WTC11 (cell line): ENCODE measurements around the gene FGF14. TPM values are rescaled to one million over a fixed set of nuclear protein-coding genes. Genes with fewer than 3 reads are reported as not detected.

Experiments used
- ATAC-seq: fragments of 200-7000 bp; cut with Tn5 transposase; 2 replicates; pipeline ENCODE4 v1.10.0; 2021; ENCODE audit warnings: mild to moderate bottlenecking, moderate library complexity
- CTCF ChIA-PET: fragments of 300-600 bp; sonication (Branson Sonifier 250); formaldehyde crosslinking; loops from one replicate; lab custom pipeline; 2021; ENCODE audit warnings: antibody characterized with exemption; lab: Charles Lee
- POLR2A ChIA-PET: fragments of 350-600 bp; sonication (Branson Sonifier 250); formaldehyde crosslinking; loops from one replicate; lab custom pipeline; 2021; ENCODE audit warnings: antibody characterized with exemption; lab: Charles Lee
- DNase-seq: peaks from one replicate; pipeline ENCODE4 v3.0.0; 2021; ENCODE audit warnings: low spot score
- H3K27ac Mint-ChIP-seq: 2 replicates; pipeline ENCODE4 v1.8.0; 2021; ENCODE audit warnings: mixed read lengths
- H3K27me3 Mint-ChIP-seq: 2 replicates; pipeline ENCODE4 v1.8.0; 2021; ENCODE audit warnings: low read depth, mild to moderate bottlenecking, moderate library complexity, mixed read lengths
- H3K36me3 Mint-ChIP-seq: 2 replicates; pipeline ENCODE4 v1.8.0; 2021; ENCODE audit warnings: mixed read lengths
- H3K4me1 Mint-ChIP-seq: 2 replicates; pipeline ENCODE4 v1.8.0; 2022; ENCODE audit warnings: mixed read lengths
- H3K4me3 Mint-ChIP-seq: 2 replicates; pipeline ENCODE4 v1.8.0; 2021; ENCODE audit warnings: mild to moderate bottlenecking, moderate library complexity, mixed read lengths
- H3K9me3 Mint-ChIP-seq: 2 replicates; pipeline ENCODE4 v1.8.0; 2021; ENCODE audit warnings: mixed read lengths
- ATF1 ChIP-seq: sonication (generic); formaldehyde crosslinking; IDR thresholded peaks from 2 replicates; pipeline ENCODE4 v1.8.1; 2023; ENCODE audit warnings: mild to moderate bottlenecking, moderate library complexity, missing genetic modification reagents
- E2F5 ChIP-seq: sonication (generic); formaldehyde crosslinking; IDR thresholded peaks from 2 replicates; pipeline ENCODE4 v1.8.1; 2022; ENCODE audit warnings: mild to moderate bottlenecking, moderate library complexity, missing genetic modification reagents
- ELF4 ChIP-seq: sonication (generic); formaldehyde crosslinking; IDR thresholded peaks from 2 replicates; pipeline ENCODE4 v1.8.1; 2022; ENCODE audit warnings: low read depth, mild to moderate bottlenecking, moderate library complexity, missing genetic modification reagents
- ESRRA ChIP-seq: sonication (generic); formaldehyde crosslinking; IDR thresholded peaks from 2 replicates; pipeline ENCODE4 v1.8.1; 2022; ENCODE audit warnings: mild to moderate bottlenecking, missing genetic modification reagents, borderline replicate concordance
- FOXK1 ChIP-seq: sonication (generic); formaldehyde crosslinking; IDR thresholded peaks from 2 replicates; pipeline ENCODE4 v1.8.0; 2022; ENCODE audit warnings: mild to moderate bottlenecking, moderate library complexity, missing genetic modification reagents
- GRHL2 ChIP-seq: fragments of 250-450 bp; sonication (Bioruptor Pico); IDR thresholded peaks from 2 replicates; pipeline ENCODE4 v1.8.0; 2022; ENCODE audit warnings: mild to moderate bottlenecking, moderate library complexity; ENCODE audit not compliant: insufficient replicate concordance, severe bottlenecking
- IRF2 ChIP-seq: sonication (generic); formaldehyde crosslinking; IDR thresholded peaks from 2 replicates; pipeline ENCODE4 v1.8.0; 2022; ENCODE audit warnings: low read depth, missing genetic modification reagents, borderline replicate concordance
- KAT7 ChIP-seq: sonication (generic); formaldehyde crosslinking; IDR thresholded peaks from 2 replicates; pipeline ENCODE4 v1.8.1; 2023; ENCODE audit warnings: missing genetic modification reagents, mild to moderate bottlenecking, borderline replicate concordance
- MXD4 ChIP-seq: fragments of 250-450 bp; sonication (Bioruptor Pico); IDR thresholded peaks from 2 replicates; pipeline ENCODE4 v1.8.0; 2021; ENCODE audit warnings: mild to moderate bottlenecking, moderate library complexity, borderline replicate concordance
- MYBL2 ChIP-seq: sonication (generic); formaldehyde crosslinking; IDR thresholded peaks from 2 replicates; pipeline ENCODE4 v1.8.1; 2023; ENCODE audit warnings: mild to moderate bottlenecking, moderate library complexity, missing genetic modification reagents
- NFE2L1 ChIP-seq: sonication (generic); formaldehyde crosslinking; IDR thresholded peaks from 2 replicates; pipeline ENCODE4 v1.8.1; 2023; ENCODE audit warnings: missing genetic modification reagents
- NR1H2 ChIP-seq: sonication (generic); formaldehyde crosslinking; IDR thresholded peaks from 2 replicates; pipeline ENCODE4 v1.9.0; 2021; ENCODE audit warnings: mild to moderate bottlenecking, moderate library complexity, missing genetic modification reagents
- PRRX2 ChIP-seq: fragments of 250-450 bp; sonication (Bioruptor Pico); IDR thresholded peaks from 2 replicates; pipeline ENCODE4 v1.8.0; 2021; ENCODE audit warnings: mild to moderate bottlenecking
- RORB ChIP-seq: fragments of 250-450 bp; sonication (Bioruptor Pico); IDR thresholded peaks from 2 replicates; pipeline ENCODE4 v1.9.0; 2021; ENCODE audit warnings: mild to moderate bottlenecking
- SMAD4 ChIP-seq: sonication (generic); formaldehyde crosslinking; IDR thresholded peaks from 2 replicates; pipeline ENCODE4 v1.8.0; 2022; ENCODE audit warnings: mild to moderate bottlenecking, missing genetic modification reagents
- TCF7 ChIP-seq: sonication (generic); formaldehyde crosslinking; IDR thresholded peaks from 2 replicates; pipeline ENCODE4 v1.8.0; 2022; ENCODE audit warnings: mild to moderate bottlenecking, low read depth, missing genetic modification reagents, moderate library complexity
- TEAD1 ChIP-seq: sonication (generic); formaldehyde crosslinking; IDR thresholded peaks from 2 replicates; pipeline ENCODE4 v1.8.0; 2022; ENCODE audit warnings: mild to moderate bottlenecking, missing genetic modification reagents
- TEAD4 ChIP-seq: sonication (generic); formaldehyde crosslinking; IDR thresholded peaks from 2 replicates; pipeline ENCODE4 v1.8.0; 2022; ENCODE audit warnings: mild to moderate bottlenecking, missing genetic modification reagents
- ZMAT4 ChIP-seq: fragments of 250-450 bp; sonication (Bioruptor Pico); IDR thresholded peaks from 2 replicates; pipeline ENCODE4 v1.9.0; 2021; ENCODE audit warnings: mild to moderate bottlenecking
- ZNF138 ChIP-seq: sonication (generic); formaldehyde crosslinking; conservative IDR thresholded peaks from 2 replicates; pipeline ENCODE4 v1.8.1; 2022; ENCODE audit warnings: mild to moderate bottlenecking, moderate library complexity, missing genetic modification reagents
- ZNF219 ChIP-seq: sonication (generic); formaldehyde crosslinking; IDR thresholded peaks from 2 replicates; pipeline ENCODE4 v1.8.0; 2023; ENCODE audit warnings: missing genetic modification reagents, mild to moderate bottlenecking, borderline replicate concordance
- ZNF396 ChIP-seq: fragments of 250-450 bp; sonication (Bioruptor Pico); IDR thresholded peaks from 2 replicates; pipeline ENCODE4 v1.8.0; 2021; ENCODE audit warnings: mild to moderate bottlenecking, moderate library complexity, borderline replicate concordance
- ZNF671 ChIP-seq: fragments of 250-450 bp; sonication (Bioruptor Pico); IDR thresholded peaks from 2 replicates; pipeline ENCODE4 v1.8.0; 2021; ENCODE audit warnings: mild to moderate bottlenecking
- total RNA-seq: library from RNA; stranded (reverse); gene quantifications from 3 replicates; pipeline ENCODE4 v1.2.3, GENCODE V29; 2021
- TF ChIP-seq, protein P1 (sequence below): fragments of 250-450 bp; sonication (Bioruptor Pico); IDR thresholded peaks from 2 replicates; pipeline ENCODE4 v1.8.0; 2021; ENCODE audit warnings: mild to moderate bottlenecking
- TF ChIP-seq, protein P2 (sequence below): sonication (generic); formaldehyde crosslinking; IDR thresholded peaks from 2 replicates; pipeline ENCODE4 v1.8.0; 2022; ENCODE audit warnings: mild to moderate bottlenecking, missing genetic modification reagents
- TF ChIP-seq, protein P3 (sequence below): sonication (generic); formaldehyde crosslinking; IDR thresholded peaks from 2 replicates; pipeline ENCODE4 v1.8.1; 2023; ENCODE audit warnings: mild to moderate bottlenecking, missing genetic modification reagents, moderate library complexity
- TF ChIP-seq, protein P4 (sequence below): fragments of 250-450 bp; sonication (Bioruptor Pico); IDR thresholded peaks from 2 replicates; pipeline ENCODE4 v1.9.0; 2021; ENCODE audit warnings: mild to moderate bottlenecking
- TF ChIP-seq, protein P5 (sequence below): sonication (generic); formaldehyde crosslinking; IDR thresholded peaks from 2 replicates; pipeline ENCODE4 v1.8.1; 2022; ENCODE audit warnings: mild to moderate bottlenecking, missing genetic modification reagents, moderate library complexity, borderline replicate concordance
- TF ChIP-seq, protein P6 (sequence below): sonication (generic); formaldehyde crosslinking; IDR thresholded peaks from 2 replicates; pipeline ENCODE4 v1.8.1; 2023; ENCODE audit warnings: mild to moderate bottlenecking, missing genetic modification reagents, moderate library complexity

The FGF14 gene
- total RNA-seq, 1 experiment from 2014 or later: 0.28 TPM

DNA sequence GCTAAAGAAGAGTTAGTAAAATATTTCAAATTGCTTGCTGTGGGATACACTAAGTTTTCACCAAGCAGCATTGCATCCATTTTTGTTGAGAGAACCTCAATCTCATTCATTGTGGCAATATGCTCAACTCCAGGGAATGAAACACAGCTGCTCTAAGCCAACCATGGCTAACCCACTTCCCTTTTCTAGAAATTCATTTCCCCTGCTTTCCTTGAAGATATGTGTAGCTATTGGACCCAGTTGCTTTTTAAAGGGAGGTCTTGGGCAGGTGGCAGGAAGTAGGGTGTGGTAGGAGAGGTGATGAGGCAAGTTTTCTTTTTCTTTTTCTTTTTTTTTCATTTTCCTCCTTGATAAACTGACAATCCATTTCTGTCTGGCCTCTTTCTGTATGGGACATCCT lies 452.2 kb downstream of the FGF14 start (continued):
- TF ChIP-seq MXD4 (CRISPR knock-in tag) (no peak), ZNF219 (CRISPR knock-in tag) (no peak), NFE2L1 (no peak), FOXK1 (CRISPR knock-in tag) (no peak), E2F5 (CRISPR knock-in tag) (no peak), KAT7 (CRISPR knock-in tag) (no peak), TEAD1 (CRISPR knock-in tag) (no peak), MYBL2 (no peak), ESRRA (CRISPR knock-in tag) (no peak), PRRX2 (CRISPR knock-in tag) (no peak), ATF1 (CRISPR knock-in tag) (no peak), ZNF138 (CRISPR knock-in tag) (no peak)
- TF ChIP-seq, protein P1, sequence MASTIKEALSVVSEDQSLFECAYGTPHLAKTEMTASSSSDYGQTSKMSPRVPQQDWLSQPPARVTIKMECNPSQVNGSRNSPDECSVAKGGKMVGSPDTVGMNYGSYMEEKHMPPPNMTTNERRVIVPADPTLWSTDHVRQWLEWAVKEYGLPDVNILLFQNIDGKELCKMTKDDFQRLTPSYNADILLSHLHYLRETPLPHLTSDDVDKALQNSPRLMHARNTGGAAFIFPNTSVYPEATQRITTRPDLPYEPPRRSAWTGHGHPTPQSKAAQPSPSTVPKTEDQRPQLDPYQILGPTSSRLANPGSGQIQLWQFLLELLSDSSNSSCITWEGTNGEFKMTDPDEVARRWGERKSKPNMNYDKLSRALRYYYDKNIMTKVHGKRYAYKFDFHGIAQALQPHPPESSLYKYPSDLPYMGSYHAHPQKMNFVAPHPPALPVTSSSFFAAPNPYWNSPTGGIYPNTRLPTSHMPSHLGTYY (CRISPR knock-in tag): no peak
- TF ChIP-seq, all 79 proteins: peak for 0

DNA sequence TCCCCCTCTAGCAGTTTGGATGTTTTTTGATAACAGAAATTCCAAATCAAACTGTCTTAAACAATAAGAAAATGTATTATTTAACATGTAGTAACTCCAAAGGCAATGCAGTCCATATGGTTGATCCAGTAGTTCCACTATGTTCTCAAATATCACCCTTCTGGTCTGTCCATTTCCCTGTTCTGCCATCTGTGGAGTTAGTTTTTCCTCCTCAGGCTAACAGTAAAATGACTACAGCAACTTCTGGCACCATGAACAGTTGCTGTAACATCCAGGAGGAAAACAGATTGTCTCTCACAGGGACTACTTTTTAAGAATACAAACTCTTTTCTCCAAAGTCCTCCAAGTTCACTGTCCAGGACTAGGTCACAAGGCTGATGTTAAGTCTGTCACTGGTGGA lies 455.4 kb downstream of the FGF14 start:
- CTCF ChIA-PET: no interaction called here
- H3K4me3 Mint-ChIP-seq: no peak overlapping the region
- TF ChIP-seq TCF7 (no peak), IRF2 (CRISPR knock-in tag) (no peak), NR1H2 (CRISPR knock-in tag) (no peak), ZNF138 (CRISPR knock-in tag) (no peak), ZNF671 (CRISPR knock-in tag) (no peak), TEAD1 (CRISPR knock-in tag) (no peak), TEAD4 (CRISPR knock-in tag) (no peak), RORB (CRISPR knock-in tag) (no peak), GRHL2 (CRISPR knock-in tag) (no peak), ELF4 (CRISPR knock-in tag) (no peak), KAT7 (CRISPR knock-in tag) (no peak), ZMAT4 (no peak), ZNF396 (no peak), SMAD4 (no peak)
- TF ChIP-seq, protein P2, sequence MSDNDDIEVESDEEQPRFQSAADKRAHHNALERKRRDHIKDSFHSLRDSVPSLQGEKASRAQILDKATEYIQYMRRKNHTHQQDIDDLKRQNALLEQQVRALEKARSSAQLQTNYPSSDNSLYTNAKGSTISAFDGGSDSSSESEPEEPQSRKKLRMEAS (CRISPR knock-in tag): no peak
- TF ChIP-seq, protein P3, sequence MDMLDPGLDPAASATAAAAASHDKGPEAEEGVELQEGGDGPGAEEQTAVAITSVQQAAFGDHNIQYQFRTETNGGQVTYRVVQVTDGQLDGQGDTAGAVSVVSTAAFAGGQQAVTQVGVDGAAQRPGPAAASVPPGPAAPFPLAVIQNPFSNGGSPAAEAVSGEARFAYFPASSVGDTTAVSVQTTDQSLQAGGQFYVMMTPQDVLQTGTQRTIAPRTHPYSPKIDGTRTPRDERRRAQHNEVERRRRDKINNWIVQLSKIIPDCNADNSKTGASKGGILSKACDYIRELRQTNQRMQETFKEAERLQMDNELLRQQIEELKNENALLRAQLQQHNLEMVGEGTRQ (CRISPR knock-in tag): no peak
- TF ChIP-seq, protein P4, sequence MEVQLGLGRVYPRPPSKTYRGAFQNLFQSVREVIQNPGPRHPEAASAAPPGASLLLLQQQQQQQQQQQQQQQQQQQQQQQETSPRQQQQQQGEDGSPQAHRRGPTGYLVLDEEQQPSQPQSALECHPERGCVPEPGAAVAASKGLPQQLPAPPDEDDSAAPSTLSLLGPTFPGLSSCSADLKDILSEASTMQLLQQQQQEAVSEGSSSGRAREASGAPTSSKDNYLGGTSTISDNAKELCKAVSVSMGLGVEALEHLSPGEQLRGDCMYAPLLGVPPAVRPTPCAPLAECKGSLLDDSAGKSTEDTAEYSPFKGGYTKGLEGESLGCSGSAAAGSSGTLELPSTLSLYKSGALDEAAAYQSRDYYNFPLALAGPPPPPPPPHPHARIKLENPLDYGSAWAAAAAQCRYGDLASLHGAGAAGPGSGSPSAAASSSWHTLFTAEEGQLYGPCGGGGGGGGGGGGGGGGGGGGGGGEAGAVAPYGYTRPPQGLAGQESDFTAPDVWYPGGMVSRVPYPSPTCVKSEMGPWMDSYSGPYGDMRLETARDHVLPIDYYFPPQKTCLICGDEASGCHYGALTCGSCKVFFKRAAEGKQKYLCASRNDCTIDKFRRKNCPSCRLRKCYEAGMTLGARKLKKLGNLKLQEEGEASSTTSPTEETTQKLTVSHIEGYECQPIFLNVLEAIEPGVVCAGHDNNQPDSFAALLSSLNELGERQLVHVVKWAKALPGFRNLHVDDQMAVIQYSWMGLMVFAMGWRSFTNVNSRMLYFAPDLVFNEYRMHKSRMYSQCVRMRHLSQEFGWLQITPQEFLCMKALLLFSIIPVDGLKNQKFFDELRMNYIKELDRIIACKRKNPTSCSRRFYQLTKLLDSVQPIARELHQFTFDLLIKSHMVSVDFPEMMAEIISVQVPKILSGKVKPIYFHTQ (CRISPR knock-in tag): no peak
- TF ChIP-seq, protein P5, sequence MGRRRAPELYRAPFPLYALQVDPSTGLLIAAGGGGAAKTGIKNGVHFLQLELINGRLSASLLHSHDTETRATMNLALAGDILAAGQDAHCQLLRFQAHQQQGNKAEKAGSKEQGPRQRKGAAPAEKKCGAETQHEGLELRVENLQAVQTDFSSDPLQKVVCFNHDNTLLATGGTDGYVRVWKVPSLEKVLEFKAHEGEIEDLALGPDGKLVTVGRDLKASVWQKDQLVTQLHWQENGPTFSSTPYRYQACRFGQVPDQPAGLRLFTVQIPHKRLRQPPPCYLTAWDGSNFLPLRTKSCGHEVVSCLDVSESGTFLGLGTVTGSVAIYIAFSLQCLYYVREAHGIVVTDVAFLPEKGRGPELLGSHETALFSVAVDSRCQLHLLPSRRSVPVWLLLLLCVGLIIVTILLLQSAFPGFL (CRISPR knock-in tag): no peak
- TF ChIP-seq, protein P6, sequence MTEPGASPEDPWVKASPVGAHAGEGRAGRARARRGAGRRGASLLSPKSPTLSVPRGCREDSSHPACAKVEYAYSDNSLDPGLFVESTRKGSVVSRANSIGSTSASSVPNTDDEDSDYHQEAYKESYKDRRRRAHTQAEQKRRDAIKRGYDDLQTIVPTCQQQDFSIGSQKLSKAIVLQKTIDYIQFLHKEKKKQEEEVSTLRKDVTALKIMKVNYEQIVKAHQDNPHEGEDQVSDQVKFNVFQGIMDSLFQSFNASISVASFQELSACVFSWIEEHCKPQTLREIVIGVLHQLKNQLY (CRISPR knock-in tag): no peak

More for the DNA sequence above, 455.4 kb downstream of the FGF14 start:
- peaks cover 6% of the 10 kb centered on the region for H3K9me3 Mint-ChIP-seq
- H3K4me1 Mint-ChIP-seq: peaks cover 14% of the 10 kb centered on the region
- H3K36me3 Mint-ChIP-seq: no peaks in the 10 kb centered on the region
- no peak overlapping the region for H3K27ac Mint-ChIP-seq
- H3K27me3 Mint-ChIP-seq: no peaks in the 10 kb centered on the region
- DNase-seq (no peak), ATAC-seq (no peak)
- POLR2A ChIA-PET: no interaction called here
